ENCODE results near the gene SPEM1. TPM values are rescaled to one million over a fixed set of nuclear protein-coding genes. Genes with fewer than 3 reads are reported as not detected.

The SPEM1 gene
- total RNA-seq, 3 donors from 2014 or later (not counting 1 experiment from before 2014, with no cell fraction given), result not detected

GRCh38 chr17:7440113-7440833 lies 20.1 kb downstream of the SPEM1 start:
- DNase-seq (peak in 1 of 2 donors; percentile 61), ATAC-seq (no peak)
- Mint-ChIP-seq H3K27ac (peak overlapping the region in 1 of 2 donors; percentile 48), H3K27me3 (ENCODE audit: low read depth in 2 of 2) (peaks cover 40 to 48% of the 10 kb centered on the region in 2 donors), H3K4me1 (peaks cover 29 to 48% of the 10 kb centered on the region in 2 donors), H3K36me3 (no peaks in the 10 kb centered on the region), H3K4me3 (peak overlapping the region; percentile 69), H3K9me3 (no peaks in the 10 kb centered on the region)
- H3K4me1 ChIP-seq (ENCODE audit: control insufficient read depth, insufficient read depth, low read length), result peaks cover 56% of the 10 kb centered on the region
- peaks cover 44% of the 10 kb centered on the region for H3K27me3 ChIP-seq (ENCODE audit: control insufficient read depth, insufficient read depth, low read length)
- H3K4me3 ChIP-seq (ENCODE audit: low read length), result no peak overlapping the region
- no peaks in the 10 kb centered on the region for H3K36me3 ChIP-seq (ENCODE audit: control insufficient read depth, insufficient read depth, low read length)
- WGBS (ENCODE audit: insufficient coverage), result 2% methylated on average over 46 of the region's 46 CpGs
- no peak for TF ChIP-seq CTCF (IDR thresholded peaks at IDR 0.05)
- intact Hi-C loops (cut with micrococcal nuclease), result no loop called here
- H3K9me3 ChIP-seq (ENCODE audit: control insufficient read depth, insufficient read depth, low read length), result no peaks in the 10 kb centered on the region
- H3K27ac ChIP-seq (ENCODE audit: low read length), result no peak overlapping the region

- Mint-ChIP-seq H3K27me3 (ENCODE audit: low read depth in 2 of 2) (peaks cover 45 to 53% of the 10 kb centered on the region in 2 donors), H3K36me3 (no peaks in the 10 kb centered on the region), H3K4me1 (peaks cover 32 to 51% of the 10 kb centered on the region in 2 donors), H3K4me3 (no peak overlapping the region), H3K9me3 (no peaks in the 10 kb centered on the region), H3K27ac (no peak overlapping the region)
- ATAC-seq (no peak), DNase-seq (peak; percentile 21 to 25)
- Histone ChIP-seq H3K4me3 (ENCODE audit: low read length) (no peak overlapping the region), H3K27ac (ENCODE audit: low read length) (no peak overlapping the region), H3K4me1 (ENCODE audit: control insufficient read depth, insufficient read depth, low read length) (peaks cover 58% of the 10 kb centered on the region), H3K36me3 (ENCODE audit: control insufficient read depth, insufficient read depth, low read length) (no peaks in the 10 kb centered on the region), H3K27me3 (ENCODE audit: control insufficient read depth, insufficient read depth, low read length) (peaks cover 49% of the 10 kb centered on the region), H3K9me3 (ENCODE audit: control insufficient read depth, insufficient read depth, low read length) (no peaks in the 10 kb centered on the region)
- intact Hi-C loops (cut with micrococcal nuclease), result no loop called here
- 7% methylated on average over 12 of the region's 12 CpGs for WGBS (ENCODE audit: insufficient coverage)
- TF ChIP-seq CTCF (IDR thresholded peaks at IDR 0.05), result no peak
Measured at GRCh38 chr17:7440834-7441195, 20.7 kb downstream of the SPEM1 start.

DNA sequence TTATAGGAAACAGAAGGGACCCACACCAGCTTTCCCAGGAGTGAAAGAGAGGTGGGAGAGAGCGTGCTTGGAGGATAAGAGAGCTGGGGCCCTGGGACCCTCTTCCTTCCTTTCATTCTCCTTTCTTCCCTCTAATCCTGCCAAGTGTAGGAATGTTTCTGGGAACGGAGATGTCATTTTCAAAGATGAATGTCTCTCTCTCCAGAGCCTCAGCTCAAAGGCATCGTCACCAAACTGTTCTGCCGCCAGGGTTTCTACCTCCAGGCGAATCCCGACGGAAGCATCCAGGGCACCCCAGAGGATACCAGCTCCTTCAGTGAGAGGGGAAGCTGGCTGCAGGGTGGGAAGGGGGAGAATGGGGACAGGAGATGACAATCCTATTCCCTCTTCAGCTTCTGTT lies 21.1 kb downstream of the SPEM1 start:
- no peak overlapping the region for H3K27ac Mint-ChIP-seq
- no peak overlapping the region for H3K4me3 Mint-ChIP-seq
- peaks cover 50 to 56% of the 10 kb centered on the region in 2 donors for H3K27me3 Mint-ChIP-seq (ENCODE audit: low read depth in 2 of 2)

More for the DNA sequence above, 21.1 kb downstream of the SPEM1 start:
- no peaks in the 10 kb centered on the region for H3K36me3 Mint-ChIP-seq
- Histone ChIP-seq H3K36me3 (ENCODE audit: control insufficient read depth, insufficient read depth, low read length) (no peaks in the 10 kb centered on the region), H3K27me3 (ENCODE audit: control insufficient read depth, insufficient read depth, low read length) (peaks cover 54% of the 10 kb centered on the region), H3K4me3 (ENCODE audit: low read length) (no peak overlapping the region), H3K27ac (ENCODE audit: low read length) (no peak overlapping the region), H3K9me3 (ENCODE audit: control insufficient read depth, insufficient read depth, low read length) (no peaks in the 10 kb centered on the region), H3K4me1 (ENCODE audit: control insufficient read depth, insufficient read depth, low read length) (peaks cover 58% of the 10 kb centered on the region)
- 93% methylated on average over 6 of the region's 7 CpGs for WGBS (ENCODE audit: insufficient coverage)
- no peak for TF ChIP-seq CTCF (IDR thresholded peaks at IDR 0.05)
- no peaks in the 10 kb centered on the region for H3K9me3 Mint-ChIP-seq
- DNase-seq, result no peak
- ATAC-seq, result no peak
- H3K4me1 Mint-ChIP-seq, result peaks cover 36 to 49% of the 10 kb centered on the region in 2 donors
- intact Hi-C loops (cut with micrococcal nuclease), result no loop called here
